Ovary (tissue), 3 donors: ENCODE measurements around the gene LRPPRC.

ENCODE experiments used
- CTCF ChIP-seq, 3 donors: fragments of 450-650 bp in 2 of 3; fragments of 200-600 bp in 1 of 3; IDR thresholded peaks; one replicate each; pipeline versions ENCODE4 v1.5.1 to v1.8.0; 2016 to 2022; ENCODE audit warnings: antibody characterized with exemption in 3 of 3, mild to moderate bottlenecking in 1 of 3
- POLR2A ChIP-seq: fragments of 450-650 bp; IDR thresholded peaks from one replicate; pipeline ENCODE4 v1.6.1; 2017; ENCODE audit warnings: antibody characterized with exemption, mild to moderate bottlenecking, moderate library complexity
- donor health status: DM: no; HTN: no; CAD: no.

GRCh38 chr2:43889416-43889815, 106.4 kb downstream of the LRPPRC start:
- no peak for TF ChIP-seq CTCF (IDR thresholded peaks at IDR 0.05)
- TF ChIP-seq POLR2A: no peak
